H1 (cell line): Measurements from ENCODE around the gene TNFAIP1. TPM values are rescaled to one million over a fixed set of nuclear protein-coding genes. Genes with fewer than 3 reads are reported as not detected.

ENCODE experiments used
- CTCF ChIA-PET: fragments of 300-600 bp; sonication (Branson Sonifier 250); formaldehyde crosslinking; loops from one replicate; lab custom pipeline; 2021; ENCODE audit not compliant: partially characterized antibody; lab: Charles Lee
- POLR2A ChIA-PET: fragments of 300-600 bp; sonication (Branson Sonifier 250); formaldehyde crosslinking; loops from one replicate; lab custom pipeline; 2021; ENCODE audit warnings: inconsistent platforms; ENCODE audit not compliant: partially characterized antibody; lab: Charles Lee
- DNase-seq, 2 experiments: peaks; one replicate each; pipeline versions ENCODE4 v3.0.0 to v3.0.0-alpha.2; 2010 to 2022; ENCODE audit warnings: low spot score in 2 of 2, low read depth in 1 of 2, mixed read lengths in 1 of 2
- FAIRE-seq: peaks from 2 replicates; lab custom pipeline; 2011; peaks lifted over from hg19 to GRCh38; lab: Jason Lieb, UNC
- H2AFZ ChIP-seq: 2 replicates; pipeline ENCODE4 v1.8.1; 2012; ENCODE audit warnings: low read length, inconsistent platforms
- H2AK5ac ChIP-seq: 2 replicates; pipeline ENCODE4 v1.6.1; 2013; ENCODE audit warnings: low read depth, low read length
- H2BK120ac ChIP-seq: replicated peaks from 2 replicates; pipeline ENCODE3; 2013; ENCODE audit warnings: low read depth, low read length, inconsistent platforms
- H2BK12ac ChIP-seq: 2 replicates; pipeline ENCODE4 v1.6.1; 2013; ENCODE audit warnings: low read depth, low read length
- H2BK15ac ChIP-seq: 2 replicates; pipeline ENCODE4 v1.6.1; 2013; ENCODE audit warnings: low read length
- H2BK20ac ChIP-seq: 2 replicates; pipeline ENCODE4 v1.6.1; 2013; ENCODE audit warnings: low read length
- H2BK5ac ChIP-seq: 2 replicates; pipeline ENCODE4 v1.6.1; 2013; ENCODE audit warnings: low read depth, low read length
- H3K14ac ChIP-seq: 2 replicates; pipeline ENCODE4 v1.6.1; 2013; ENCODE audit warnings: inconsistent platforms; ENCODE audit not compliant: insufficient read length
- H3K18ac ChIP-seq: 2 replicates; pipeline ENCODE4 v1.6.1; 2013; ENCODE audit warnings: low read length; ENCODE audit errors: extremely low read depth
- H3K23ac ChIP-seq: 2 replicates; pipeline ENCODE4 v1.6.1; 2013; ENCODE audit warnings: inconsistent platforms; ENCODE audit not compliant: insufficient read length
- H3K23me2 ChIP-seq: 2 replicates; pipeline ENCODE4 v1.6.1; 2013; ENCODE audit warnings: low read depth, low read length
- H3K27ac ChIP-seq: 2 replicates; pipeline ENCODE4 v1.6.1; 2011; ENCODE audit warnings: low read depth, low read length, inconsistent platforms
- H3K27me3 ChIP-seq, 4 experiments: replicated peaks in 1 of 4; 1 replicate in 1 of 4; 2 replicates in 3 of 4; pipeline versions ENCODE4 v1.6.1 to v1.8.1; 2011 to 2013; ENCODE audit warnings: low read length in 3 of 4, mild to moderate bottlenecking in 3 of 4, inconsistent platforms in 2 of 4, mixed read lengths in 2 of 4, moderate library complexity in 1 of 4; ENCODE audit not compliant: control insufficient read depth in 3 of 4, insufficient read depth in 3 of 4; ENCODE audit errors: extremely low read depth in 1 of 4
- H3K36me3 ChIP-seq, 4 experiments: 2 replicates each; pipeline versions ENCODE4 v1.6.1 to v1.8.1; 2011 to 2013; ENCODE audit warnings: mild to moderate bottlenecking in 4 of 4, low read length in 3 of 4, moderate library complexity in 2 of 4, control low read depth in 1 of 4, inconsistent platforms in 1 of 4; ENCODE audit not compliant: insufficient read depth in 4 of 4, control insufficient read depth in 2 of 4
- H3K4ac ChIP-seq: replicated peaks from 2 replicates; pipeline ENCODE3; 2013; ENCODE audit warnings: low read length, low read depth, mixed read lengths, inconsistent platforms; ENCODE audit not compliant: insufficient read length
- H3K4me1 ChIP-seq, 4 experiments: replicated peaks in 1 of 4; 1 replicate in 1 of 4; 2 replicates in 3 of 4; pipeline versions ENCODE4 v1.6.1 to v1.8.1; 2011 to 2013; ENCODE audit warnings: low read length in 3 of 4, inconsistent platforms in 2 of 4, mixed read lengths in 1 of 4; ENCODE audit not compliant: insufficient read depth in 4 of 4, control insufficient read depth in 3 of 4
- H3K4me2 ChIP-seq, 2 experiments: 2 replicates each; pipeline versions ENCODE4 v1.6.1 to v1.8.1; 2011 to 2013; ENCODE audit warnings: low read depth in 2 of 2, low read length in 2 of 2, control low read depth in 1 of 2, inconsistent platforms in 1 of 2, mild to moderate bottlenecking in 1 of 2; ENCODE audit not compliant: insufficient read depth in 1 of 2
- H3K4me3 ChIP-seq, 4 experiments: fragments of 200-600, 300-600 bp in 1 of 4; sonication (generic), shearing (Covaris generic), sonication (Bioruptor Twin) in 1 of 4; 2 replicates each; pipeline versions ENCODE4 v1.5.1 to v1.8.1; 2011 to 2016; ENCODE audit warnings: low read length in 4 of 4, low read depth in 3 of 4, control low read depth in 2 of 4, inconsistent platforms in 2 of 4, mild to moderate bottlenecking in 2 of 4, mixed read lengths in 1 of 4, moderate library complexity in 1 of 4; ENCODE audit not compliant: insufficient read depth in 2 of 4; ENCODE audit errors: extremely low read depth in 1 of 4
- H3K56ac ChIP-seq: replicated peaks from 2 replicates; pipeline ENCODE3; 2013; ENCODE audit warnings: low read depth, mild to moderate bottlenecking, mixed read lengths, low read length, inconsistent platforms; ENCODE audit not compliant: insufficient read length
- H3K79me1 ChIP-seq: 2 replicates; pipeline ENCODE4 v1.6.1; 2013; ENCODE audit warnings: low read depth, low read length, control low read depth
- H3K79me2 ChIP-seq, 2 experiments: 2 replicates each; pipeline versions ENCODE4 v1.6.1 to v1.8.1; 2012 to 2013; ENCODE audit warnings: low read length in 2 of 2, mild to moderate bottlenecking in 2 of 2, inconsistent platforms in 1 of 2; ENCODE audit not compliant: insufficient read depth in 2 of 2, control insufficient read depth in 1 of 2
- H3K9ac ChIP-seq, 4 experiments: replicated peaks in 1 of 4; 1 replicate in 1 of 4; 2 replicates in 3 of 4; pipeline versions ENCODE4 v1.6.1 to v1.8.1; 2011 to 2013; ENCODE audit warnings: low read depth in 3 of 4, low read length in 3 of 4, control low read depth in 2 of 4, mild to moderate bottlenecking in 2 of 4, moderate library complexity in 2 of 4, inconsistent platforms in 1 of 4; ENCODE audit errors: extremely low read depth in 1 of 4
- H3K9me3 ChIP-seq, 2 experiments: 2 replicates each; pipeline versions ENCODE4 v1.6.1 to v1.8.1; 2012 to 2013; ENCODE audit warnings: mild to moderate bottlenecking in 2 of 2, moderate library complexity in 2 of 2, control low read depth in 1 of 2, inconsistent platforms in 1 of 2, low read depth in 1 of 2, low read length in 1 of 2, mixed read lengths in 1 of 2; ENCODE audit not compliant: insufficient read depth in 2 of 2
- H4K20me1 ChIP-seq, 2 experiments: replicated peaks in 1 of 2; 2 replicates each; pipeline versions ENCODE3 to v1.8.1; 2011 to 2013; ENCODE audit warnings: inconsistent platforms in 2 of 2, low read length in 2 of 2, mild to moderate bottlenecking in 1 of 2; ENCODE audit not compliant: insufficient read depth in 2 of 2, control insufficient read depth in 1 of 2
- H4K5ac ChIP-seq: 2 replicates; pipeline ENCODE4 v1.6.1; 2013; ENCODE audit warnings: low read length, low read depth, mixed read lengths, inconsistent platforms; ENCODE audit not compliant: insufficient read length
- H4K8ac ChIP-seq: 2 replicates; pipeline ENCODE4 v1.8.0; 2013; ENCODE audit warnings: mild to moderate bottlenecking, moderate library complexity, low read length, inconsistent platforms; ENCODE audit not compliant: insufficient read depth; ENCODE audit errors: extremely low read depth
- H4K91ac ChIP-seq: replicated peaks from 2 replicates; pipeline ENCODE3; 2013; ENCODE audit warnings: low read length, mixed read lengths, inconsistent platforms; ENCODE audit not compliant: insufficient read length
- BRCA1 ChIP-seq: IDR thresholded peaks from 2 replicates; pipeline ENCODE4 v1.6.1; 2012; ENCODE audit warnings: low read depth, low read length, improper control_type of control experiment
- CBX5 ChIP-seq: fragments of 300-800, 300-1000 bp; sonication (generic); IDR thresholded peaks from 2 replicates; pipeline ENCODE4 v1.7.1; 2016; ENCODE audit warnings: antibody characterized with exemption, low read length, low read depth
- GABPA ChIP-seq: IDR thresholded peaks from 2 replicates; pipeline ENCODE4 v1.6.1; 2011; ENCODE audit warnings: mild to moderate bottlenecking, low read length, moderate library complexity, borderline replicate concordance; ENCODE audit not compliant: insufficient read depth
- NANOG ChIP-seq: IDR thresholded peaks from 2 replicates; pipeline ENCODE4 v1.6.1; 2011; ENCODE audit warnings: low read length, low read depth, mild to moderate bottlenecking, inconsistent platforms; ENCODE audit not compliant: insufficient read depth, poor library complexity, severe bottlenecking
- NRF1 ChIP-seq: IDR thresholded peaks from 2 replicates; pipeline ENCODE4 v1.6.1; 2011; ENCODE audit warnings: mild to moderate bottlenecking, low read depth, low read length, improper control_type of control experiment
- RAD21 ChIP-seq, 2 experiments: IDR thresholded peaks in 1 of 2; conservative IDR thresholded peaks in 1 of 2; 2 replicates each; pipeline ENCODE4 v1.6.1; 2011; ENCODE audit warnings: low read depth in 2 of 2, low read length in 2 of 2, improper control_type of control experiment in 1 of 2, inconsistent platforms in 1 of 2, mild to moderate bottlenecking in 1 of 2, moderate library complexity in 1 of 2
- RNF2 ChIP-seq: fragments of 200-900, 300-1000 bp; sonication (generic); IDR thresholded peaks from 2 replicates; pipeline ENCODE4 v1.7.1; 2016; ENCODE audit warnings: borderline replicate concordance, low read depth, mild to moderate bottlenecking, antibody characterized with exemption, low read length; ENCODE audit not compliant: poor library complexity, severe bottlenecking; ENCODE audit errors: missing control alignments
- SRF ChIP-seq: IDR thresholded peaks from 2 replicates; pipeline ENCODE4 v1.6.1; 2011; ENCODE audit warnings: mild to moderate bottlenecking, low read depth, low read length, moderate library complexity
- TBP ChIP-seq: IDR thresholded peaks from 2 replicates; pipeline ENCODE4 v1.6.1; 2011; ENCODE audit warnings: low read depth, low read length, improper control_type of control experiment
- TCF12 ChIP-seq: IDR thresholded peaks from 2 replicates; pipeline ENCODE4 v1.6.1; 2011; ENCODE audit warnings: low read depth, mild to moderate bottlenecking, low read length
- WGBS, 2 experiments: shearing (Covaris generic) in 1 of 2; methylation state at CpG; one replicate each; pipeline versions ENCODE4 v1.1.6 to v1.1.7; 2013 to 2015; ENCODE audit warnings: low lambda C conversion rate in 2 of 2, mixed read lengths in 2 of 2, inconsistent platforms in 1 of 2, low coverage in 1 of 2, missing lambda C conversion rate in 1 of 2; ENCODE audit not compliant: insufficient replicate concordance in 2 of 2, insufficient coverage in 1 of 2, insufficient read length in 1 of 2; ENCODE audit errors: extremely low coverage in 1 of 2, missing lambda C conversion rate in 1 of 2; 5-methylcytosine and 5-hydroxymethylcytosine counted together
- polyA plus RNA-seq, 7 experiments: library from polyadenylated mRNA; depleted of rRNA in 3 of 7; stranded (reverse) in 5 of 7; unstranded in 2 of 7; fragments of >200 nt in 5 of 7; fragments of 200-250 nt in 2 of 7; gene quantifications; 1 replicate in 5 of 7; 2 replicates in 1 of 7; 4 replicates in 1 of 7; pipeline versions ENCODE4 v1.2.1 to v1.2.3, GENCODE V29; 2011 to 2013; ENCODE audit warnings: missing spikeins in 2 of 7, mixed read lengths in 2 of 7
- total RNA-seq: library from RNA; stranded (reverse); fragmentation: NEBNext Ultra II Directional; extraction: Animal tissue kit (Norgen Biotek cat#: 25700); gene quantifications from 2 replicates; pipeline ENCODE4 v1.2.1, GENCODE V29; 2021
- TF ChIP-seq, protein P1 (sequence below): IDR thresholded peaks from 2 replicates; pipeline ENCODE4 v1.6.1; 2011; ENCODE audit warnings: low read depth, mild to moderate bottlenecking, low read length; ENCODE audit not compliant: insufficient read depth

Gene TNFAIP1
- total and polyA plus RNA-seq, 2 of the 8 experiments (the other 6 are each of a cell fraction or from before 2014, with no cell fraction given), result 16.9 to 19.5 TPM

GRCh38 chr17:28344435-28344901 lies 8.9 kb downstream of the TNFAIP1 start:
- Histone ChIP-seq H4K8ac (no peak overlapping the region), H3K18ac (no peak overlapping the region), H3K79me1 (no peaks in the 10 kb centered on the region), H3K4ac (no peak overlapping the region), H2AFZ (no peak overlapping the region), H3K79me2 (no peaks in the 10 kb centered on the region), H3K4me1 (peaks cover 0 to 4% (median 0%) of the 10 kb centered on the region in 4 experiments; a peak in 3 of 7 replicates), H3K4me3 (no peak overlapping the region), H3K9me3 (no peaks in the 10 kb centered on the region), H3K56ac (no peak overlapping the region), H3K23me2 (no peaks in the 10 kb centered on the region), H2BK5ac (no peak overlapping the region), H2BK15ac (no peak overlapping the region), H4K91ac (no peak overlapping the region), H3K36me3 (peaks cover 13 to 47% (median 35%) of the 10 kb centered on the region in 4 experiments), H3K9ac (no peak overlapping the region), H4K20me1 (peaks cover 11 to 17% of the 10 kb centered on the region in 2 experiments), H3K14ac (no peak overlapping the region), H3K23ac (no peak overlapping the region), H2BK20ac (no peak overlapping the region), H2BK120ac (no peak overlapping the region), H4K5ac (no peak overlapping the region), H3K27ac (no peak overlapping the region), H3K4me2 (no peak overlapping the region), H2BK12ac (no peak overlapping the region), H3K27me3 (no peaks in the 10 kb centered on the region), H2AK5ac (no peak overlapping the region)
- CTCF ChIA-PET, result interaction anchor here (1.0 kb wide), 1 partner anchor 9 kb away, joined by 3 read pairs; the partner anchor contains the start of gene TNFAIP1
- POLR2A ChIA-PET, result interaction anchor here (1.0 to 9.7 kb wide), 5 partner anchors 9 to 42 kb away, joined by 3 to 92 read pairs (median 5); partner anchors contain the start of genes IFT20, POLDIP2 and TNFAIP1
- 92% methylated on average over 19 of the region's 19 CpGs; no CpG with 5 or more reads in 1 of the 2 experiments for WGBS, 2 experiments
- FAIRE-seq, result no peak
- no peak for DNase-seq
- TF ChIP-seq, protein P1, sequence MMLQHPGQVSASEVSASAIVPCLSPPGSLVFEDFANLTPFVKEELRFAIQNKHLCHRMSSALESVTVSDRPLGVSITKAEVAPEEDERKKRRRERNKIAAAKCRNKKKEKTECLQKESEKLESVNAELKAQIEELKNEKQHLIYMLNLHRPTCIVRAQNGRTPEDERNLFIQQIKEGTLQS, result no peak
- TF ChIP-seq NRF1 (no peak), SRF (no peak), CBX5 (no peak), TBP (no peak), TCF12 (no peak), GABPA (no peak), RNF2 (no peak), RAD21 (IDR thresholded peaks at IDR 0.05 in 1 of 2, conservative IDR thresholded peaks at IDR 0.05 in 1 of 2; ENCODE audit: low read depth in 2 of 2, low read length in 2 of 2) (no peak), BRCA1 (no peak), NANOG (no peak)
